Glomerular visceral epithelial cell (primary cell): ENCODE results near the gene PFKFB4.
A peak's percentile ranks its signal among the peaks of the same experiment; 100 is the strongest.

Experiments
- DNase-seq: peaks from one replicate; pipeline ENCODE4 v3.0.0-alpha.2; 2016; ENCODE audit errors: extremely low spot score

Gene PFKFB4

DNA sequence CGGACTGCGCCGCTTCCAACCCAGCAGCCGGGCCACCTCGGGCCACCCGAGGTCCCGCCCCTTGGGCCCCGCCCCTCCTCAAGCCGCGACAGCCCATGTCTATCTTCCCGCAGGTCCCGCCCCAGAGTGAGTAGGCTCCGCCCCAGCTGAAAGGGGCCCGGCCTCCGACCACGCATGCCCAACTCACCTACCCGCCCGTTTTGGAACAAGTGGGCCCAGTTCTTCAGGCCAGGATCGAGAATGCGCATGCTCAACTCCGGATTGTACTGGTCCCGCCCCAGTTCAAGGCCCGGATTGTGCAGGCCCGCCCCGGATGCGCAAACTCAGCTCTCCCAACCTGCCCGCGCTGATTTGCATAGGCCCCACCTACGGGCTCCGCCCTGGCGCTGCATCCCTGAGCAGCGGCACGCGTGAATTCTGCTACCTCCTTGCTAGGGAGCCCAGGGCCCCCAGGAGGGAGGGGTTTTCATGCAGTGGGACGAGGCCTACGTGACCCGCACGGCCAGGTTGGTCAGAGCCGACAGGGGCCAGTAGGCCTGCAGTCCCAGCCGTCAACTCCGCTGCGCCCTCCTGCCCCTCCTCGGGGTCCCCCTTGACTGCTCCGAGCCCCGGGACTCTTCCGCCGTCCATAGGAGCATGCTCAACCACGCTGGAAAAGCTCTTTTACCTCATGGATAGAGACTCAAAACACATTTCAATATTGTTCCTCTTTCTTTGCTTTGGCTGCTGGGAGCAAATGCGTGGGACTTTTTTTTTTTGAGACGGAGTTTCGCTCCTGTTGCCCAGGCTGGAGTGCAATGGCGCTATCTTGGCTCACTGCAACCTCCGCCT lies at the start of gene PFKFB4:
Gene PFKFB4, minus strand, starts transcription at position 8 of the 831 bp plus-strand sequence. CDS start 26 bp downstream, outside the sequence.
- peak; percentile 99 for DNase-seq

DNA sequence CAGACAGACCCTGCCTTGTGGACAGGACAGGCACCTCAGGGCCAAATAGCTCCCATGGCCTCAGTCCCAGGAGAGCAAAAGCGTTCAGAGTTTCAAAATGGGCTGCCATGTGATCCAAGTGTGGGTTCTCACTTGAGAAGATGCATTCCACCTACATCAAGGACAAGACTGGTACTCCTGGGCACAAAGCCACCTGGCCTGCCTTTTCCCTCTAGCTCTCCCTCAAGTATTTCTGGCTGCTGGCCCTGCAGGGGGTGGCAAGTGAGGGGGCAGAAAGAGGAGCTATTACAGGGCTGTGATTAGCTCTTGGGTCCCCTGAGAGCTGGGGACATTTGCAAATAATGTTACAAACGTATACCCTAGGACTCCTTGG lies 45.0 kb upstream of the PFKFB4 start:
- no peak for DNase-seq

DNA sequence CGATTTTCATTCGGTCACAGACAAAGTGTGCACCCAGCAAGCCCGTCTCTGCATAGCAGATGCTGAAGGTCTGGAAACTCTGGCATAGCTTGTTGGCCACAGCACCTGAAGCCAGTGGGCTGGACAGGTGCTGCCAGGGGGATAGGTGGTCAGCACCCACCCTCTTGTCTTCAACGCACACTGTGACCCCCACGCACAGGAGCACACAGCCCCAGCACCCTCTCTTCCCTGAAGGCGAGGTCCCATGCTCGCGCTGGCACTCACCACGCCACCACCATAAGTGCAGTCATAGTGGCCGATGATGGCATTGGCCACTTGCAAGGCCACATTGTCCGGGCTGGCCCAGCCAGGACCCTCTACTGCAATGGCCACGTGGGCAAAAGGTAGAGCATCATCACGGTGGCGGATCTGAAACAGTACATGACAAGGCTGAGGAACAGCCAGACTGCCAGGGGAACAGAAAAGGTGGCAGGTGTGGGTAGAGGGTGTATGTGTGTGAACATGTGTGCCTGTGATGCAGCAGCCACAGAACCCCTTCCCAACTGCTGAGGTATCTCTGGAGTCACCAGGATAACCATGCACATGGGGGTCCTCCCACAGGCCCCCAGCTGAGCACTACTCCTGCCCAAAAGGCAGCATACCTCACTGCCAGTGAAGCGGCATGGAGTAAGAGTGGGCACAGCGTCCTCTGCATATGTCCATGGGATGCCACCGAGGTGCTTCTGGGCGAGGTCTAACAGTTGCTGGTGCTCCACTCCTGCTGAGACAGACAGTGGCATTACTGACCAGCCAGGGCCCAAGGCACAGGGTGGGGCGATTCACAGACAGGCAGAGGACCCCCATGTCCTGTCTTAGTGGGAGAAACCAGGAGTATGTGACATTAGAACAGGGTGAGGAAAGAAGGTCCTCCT lies 44.4 kb upstream of the PFKFB4 start:
- no peak for DNase-seq

GRCh38 chr3:48599509-48600285 lies 43.1 kb upstream of the PFKFB4 start:
- no peak for DNase-seq

GRCh38 chr3:48599077-48599501 lies 42.5 kb upstream of the PFKFB4 start:
- DNase-seq: no peak

GRCh38 chr3:48598323-48599076 lies 41.9 kb upstream of the PFKFB4 start:
- peak; percentile 71 for DNase-seq

DNA sequence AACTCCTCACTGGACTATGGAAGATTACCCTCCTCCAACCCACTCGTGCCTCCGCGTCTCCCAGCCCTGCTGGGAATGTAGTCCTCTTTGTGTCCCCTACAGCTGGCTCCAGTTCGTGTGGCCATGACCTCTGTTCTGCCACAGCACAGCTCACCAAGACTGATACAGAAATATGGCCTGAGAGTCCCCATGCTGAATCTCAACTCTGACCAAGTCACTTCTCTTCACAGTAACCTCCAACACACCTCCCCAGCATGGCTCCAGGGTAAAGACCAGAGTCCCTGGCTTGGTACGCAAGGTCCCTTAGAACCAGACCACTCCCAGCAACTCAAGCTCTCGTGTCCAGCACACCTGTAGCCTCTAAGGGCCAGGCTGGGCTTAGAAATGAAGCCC lies 40.8 kb upstream of the PFKFB4 start:
- no peak for DNase-seq

GRCh38 chr3:48596676-48597407 lies 40.2 kb upstream of the PFKFB4 start:
- DNase-seq: no peak

GRCh38 chr3:48596157-48596556 lies 39.6 kb upstream of the PFKFB4 start:
- DNase-seq: no peak

DNA sequence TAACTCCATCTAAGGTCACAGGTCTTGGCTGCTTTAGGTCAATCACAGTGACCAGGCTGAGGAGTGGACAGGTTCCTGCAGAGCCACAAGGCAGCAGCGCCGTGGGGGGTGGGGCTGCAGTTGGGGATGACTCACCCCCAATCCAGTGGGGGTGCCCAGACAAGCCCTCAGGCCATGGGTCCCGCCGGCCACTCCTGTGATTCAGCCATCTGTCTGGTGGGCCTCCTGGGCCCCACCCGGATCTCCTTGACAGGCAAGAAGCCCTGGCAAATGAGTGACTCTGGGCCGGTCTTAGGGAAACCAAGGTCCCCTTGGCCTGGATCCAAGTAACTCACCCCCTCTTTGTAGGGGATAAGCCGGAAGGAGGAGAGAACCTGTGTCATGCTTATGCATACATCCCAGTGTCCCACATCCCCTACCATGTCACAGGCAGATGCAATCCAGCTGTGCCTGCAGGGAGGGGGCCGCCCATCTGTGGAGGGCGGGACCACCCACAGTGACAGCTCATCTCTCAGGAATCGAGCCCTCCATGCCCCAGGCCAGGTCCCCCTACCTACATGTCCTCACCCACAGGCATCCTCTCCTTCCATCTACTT lies 39.0 kb upstream of the PFKFB4 start:
- peak; percentile 99 for DNase-seq

- DNase-seq: no peak
These were observed 38.5 kb upstream of the PFKFB4 start, which contains the start of gene COL7A1 for GRCh38 chr3:48595075-48595525. Gene COL7A1, minus strand, starts transcription at chr3:48595329. Its CDS starts 170 bp downstream, at chr3:48595159.

DNA sequence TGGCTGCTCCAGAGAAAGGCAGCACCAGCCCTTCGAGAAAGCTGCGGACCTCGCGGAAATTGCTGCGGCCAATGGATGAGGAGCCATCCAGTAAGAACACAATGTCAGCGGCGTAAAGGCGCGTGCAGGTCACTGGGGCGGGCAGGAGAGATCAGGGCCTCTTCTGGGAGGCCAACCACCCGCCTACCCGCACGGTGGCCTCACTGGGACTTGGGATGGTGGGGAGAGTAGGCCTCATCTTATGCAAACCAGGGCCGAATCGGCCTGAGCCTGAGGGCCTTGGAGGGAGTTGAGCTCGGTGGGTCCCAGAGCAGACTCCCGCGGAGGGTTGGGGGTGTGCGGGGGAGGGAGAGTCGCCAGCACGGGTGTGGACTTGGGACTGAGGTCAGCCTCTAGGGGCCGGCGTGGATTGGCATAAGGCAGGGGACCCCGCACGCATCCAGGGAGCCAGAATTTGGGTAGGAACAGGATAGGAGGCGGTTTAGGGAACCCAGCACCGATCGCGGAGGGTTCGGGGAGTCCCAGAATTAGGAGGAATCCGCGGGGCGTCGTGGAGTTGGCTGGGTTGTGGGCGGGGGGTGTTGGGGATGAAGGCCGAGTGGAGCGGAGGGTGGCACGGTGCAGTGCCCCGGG lies 37.9 kb upstream of the PFKFB4 start:
- DNase-seq: peak; percentile 25

DNA sequence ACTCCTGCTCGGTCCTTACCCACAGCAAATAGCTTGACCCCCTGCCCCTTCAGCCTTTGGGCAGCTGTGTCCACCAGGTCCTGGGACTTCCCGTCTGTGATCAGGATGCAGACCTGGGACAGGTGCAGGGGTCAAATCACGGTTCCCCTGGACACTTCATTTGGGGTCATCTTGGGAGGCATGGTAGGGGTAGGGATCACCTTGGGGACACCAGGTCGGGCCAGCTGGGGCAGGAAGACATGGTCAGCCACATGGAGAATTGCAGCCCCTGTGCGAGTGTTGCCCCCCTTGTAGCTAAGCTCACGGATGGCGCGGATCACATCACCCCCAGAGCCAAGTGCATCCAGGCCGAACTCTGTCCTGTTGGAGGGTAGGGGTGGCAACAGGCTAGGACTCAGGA lies 36.7 kb upstream of the PFKFB4 start:
- no peak for DNase-seq

- no peak for DNase-seq
These were observed 36.0 kb upstream of the PFKFB4 start for GRCh38 chr3:48592519-48593087.

DNA sequence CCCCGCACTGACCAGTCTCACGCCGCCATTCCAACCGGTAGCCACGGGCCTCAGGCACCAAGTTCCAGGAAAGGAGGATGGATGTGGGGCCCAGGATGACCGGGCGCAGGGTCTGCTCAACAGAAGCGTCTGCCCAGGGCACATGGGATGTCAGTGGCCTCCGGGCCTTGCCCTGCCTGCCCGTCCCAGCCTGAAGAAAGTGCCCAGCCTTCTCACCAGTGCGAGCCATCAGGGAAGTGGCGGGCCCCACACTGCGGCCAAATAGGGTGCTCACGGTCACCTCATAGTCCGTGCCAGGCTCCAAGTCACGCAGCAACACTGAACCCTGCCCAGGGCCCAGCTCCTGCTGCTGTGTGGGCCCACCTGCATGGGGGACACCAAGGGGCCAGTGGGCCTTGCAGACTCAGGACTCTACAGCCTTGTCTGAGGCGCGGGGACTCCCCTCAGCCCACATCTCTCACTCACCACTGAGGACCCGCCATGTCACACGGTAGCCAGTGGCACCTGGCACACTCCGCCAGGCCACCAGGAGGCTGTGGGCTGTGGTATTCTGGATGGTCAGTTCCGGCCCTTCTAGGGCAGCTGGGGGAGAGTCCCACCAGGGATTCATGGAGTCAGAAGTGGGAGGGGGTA lies 35.4 kb upstream of the PFKFB4 start:
- no peak for DNase-seq

DNA sequence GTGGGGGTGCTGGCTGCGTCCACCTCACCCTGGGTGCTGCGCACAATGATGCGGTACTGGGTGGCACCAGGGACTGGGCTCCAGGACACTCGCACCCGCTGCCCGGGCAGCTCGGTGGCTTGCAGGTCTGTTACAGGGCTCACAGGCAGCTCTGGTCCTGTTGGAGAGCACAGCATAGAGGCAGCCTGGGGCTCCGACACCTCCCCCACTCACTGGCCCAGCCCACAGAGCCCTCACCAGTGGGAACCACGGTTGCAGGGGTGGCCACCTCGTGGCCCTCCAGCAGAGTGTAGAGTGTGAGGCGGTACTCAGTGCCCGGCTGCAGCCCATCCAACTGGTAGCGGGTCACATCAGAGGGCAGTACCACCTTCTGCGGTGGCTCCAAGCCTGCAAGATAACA lies 34.8 kb upstream of the PFKFB4 start:
- DNase-seq: no peak

DNA sequence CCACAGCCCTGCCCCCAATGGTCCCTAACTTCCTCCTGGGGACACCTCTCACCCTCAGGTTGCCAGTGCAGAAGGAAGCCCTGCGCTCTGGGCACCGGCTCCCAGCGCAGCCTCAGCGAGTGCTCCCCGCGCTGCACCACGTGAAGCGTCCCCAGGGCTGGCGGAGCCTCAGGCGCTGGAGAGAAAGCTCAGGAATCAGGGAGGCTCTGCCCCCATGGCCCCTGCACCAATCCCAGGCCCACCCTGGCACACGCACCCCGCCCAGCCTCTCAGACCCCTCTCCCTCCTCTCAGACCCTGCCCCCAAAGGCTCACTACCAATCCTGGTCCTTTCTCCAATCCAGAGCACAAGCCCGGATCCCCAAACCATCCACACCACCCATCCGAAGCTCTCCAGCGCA lies 31.6 kb upstream of the PFKFB4 start:
- DNase-seq: no peak

GRCh38 chr3:48587686-48588085 lies 31.1 kb upstream of the PFKFB4 start:
- no peak for DNase-seq

- no peak for DNase-seq
These were observed 28.8 kb upstream of the PFKFB4 start for GRCh38 chr3:48585411-48585810.
